ENCODE measurements around the gene CAB39L. TPM values are rescaled to one million over a fixed set of nuclear protein-coding genes. Genes with fewer than 3 reads are reported as not detected.
"Not testable (repeated sequence)": the region's sequence is repeated elsewhere in the genome, so short reads cannot be mapped to it uniquely, and the experiment has no call there.

CAB39L gene
- total RNA-seq, 1 donor from 2014 or later: 5.7 TPM

- intact Hi-C loops (cut with micrococcal nuclease): no loop called here
- H3K27me3 Mint-ChIP-seq: no peaks in the 10 kb centered on the region
- no peak overlapping the region for H3K4me3 Mint-ChIP-seq
- H3K36me3 Mint-ChIP-seq (ENCODE audit: low read depth): no peaks in the 10 kb centered on the region
- no peaks in the 10 kb centered on the region for H3K9me3 Mint-ChIP-seq
- no peak for DNase-seq
- no peaks in the 10 kb centered on the region for H3K4me1 Mint-ChIP-seq
- no peak overlapping the region for H3K27ac Mint-ChIP-seq
Measured at GRCh38 chr13:49341941-49342340, 101.9 kb downstream of the CAB39L start.

- no peak for DNase-seq
- peaks cover 1% of the 10 kb centered on the region for H3K27me3 Mint-ChIP-seq
- no peaks in the 10 kb centered on the region for H3K9me3 Mint-ChIP-seq
Measured at GRCh38 chr13:49341517-49341916, 102.3 kb downstream of the CAB39L start.

GRCh38 chr13:49340161-49340560, 103.7 kb downstream of the CAB39L start:
- Mint-ChIP-seq H3K9me3 (no peaks in the 10 kb centered on the region), H3K4me3 (no peak overlapping the region), H3K4me1 (no peaks in the 10 kb centered on the region), H3K27ac (no peak overlapping the region), H3K36me3 (ENCODE audit: low read depth) (no peaks in the 10 kb centered on the region), H3K27me3 (peaks cover 2% of the 10 kb centered on the region)
- DNase-seq: no peak
- intact Hi-C loops (cut with micrococcal nuclease): no loop called here

More at GRCh38 chr13:49341517-49341916, 102.3 kb downstream of the CAB39L start:
- intact Hi-C loops (cut with micrococcal nuclease): no loop called here
- no peak overlapping the region for H3K27ac Mint-ChIP-seq
- no peaks in the 10 kb centered on the region for H3K4me1 Mint-ChIP-seq
- H3K4me3 Mint-ChIP-seq: no peak overlapping the region
- no peaks in the 10 kb centered on the region for H3K36me3 Mint-ChIP-seq (ENCODE audit: low read depth)

GRCh38 chr13:49336655-49337054, 107.2 kb downstream of the CAB39L start:
- intact Hi-C loops (cut with micrococcal nuclease): no loop called here
- no peaks in the 10 kb centered on the region for H3K36me3 Mint-ChIP-seq (ENCODE audit: low read depth)
- no peak for DNase-seq
- H3K4me1 Mint-ChIP-seq: no peaks in the 10 kb centered on the region
- H3K9me3 Mint-ChIP-seq: no peaks in the 10 kb centered on the region
- no peak overlapping the region for H3K4me3 Mint-ChIP-seq
- no peak overlapping the region for H3K27ac Mint-ChIP-seq
- H3K27me3 Mint-ChIP-seq: peaks cover 4% of the 10 kb centered on the region

GRCh38 chr13:49330546-49330864, 113.4 kb downstream of the CAB39L start:
- Mint-ChIP-seq H3K9me3 (no peaks in the 10 kb centered on the region), H3K4me3 (no peak overlapping the region), H3K36me3 (ENCODE audit: low read depth) (no peaks in the 10 kb centered on the region), H3K4me1 (no peaks in the 10 kb centered on the region), H3K27ac (no peak overlapping the region), H3K27me3 (peaks cover 2% of the 10 kb centered on the region)
- intact Hi-C loops (cut with micrococcal nuclease): no loop called here
- no peak for DNase-seq

- peaks cover 2% of the 10 kb centered on the region for H3K27me3 Mint-ChIP-seq
- intact Hi-C loops (cut with micrococcal nuclease): no loop called here
- H3K4me3 Mint-ChIP-seq: no peak overlapping the region
- no peaks in the 10 kb centered on the region for H3K36me3 Mint-ChIP-seq (ENCODE audit: low read depth)
- H3K9me3 Mint-ChIP-seq: no peaks in the 10 kb centered on the region
- no peaks in the 10 kb centered on the region for H3K4me1 Mint-ChIP-seq
- no peak overlapping the region for H3K27ac Mint-ChIP-seq
- DNase-seq: peak; percentile 33
Measured at GRCh38 chr13:49329831-49330545, 113.9 kb downstream of the CAB39L start.

GRCh38 chr13:49327145-49327544, 116.7 kb downstream of the CAB39L start:
- peak; percentile 8 for DNase-seq
- H3K27me3 Mint-ChIP-seq; H3K9me3 Mint-ChIP-seq; H3K4me3 Mint-ChIP-seq; H3K27ac Mint-ChIP-seq; H3K36me3 Mint-ChIP-seq (ENCODE audit: low read depth); H3K4me1 Mint-ChIP-seq; intact Hi-C loops (cut with micrococcal nuclease): not testable (repeated sequence)

GRCh38 chr13:49326222-49326917, 117.5 kb downstream of the CAB39L start:
- peak; percentile 50 for DNase-seq

GRCh38 chr13:49323344-49323743, 120.5 kb downstream of the CAB39L start:
- Mint-ChIP-seq H3K4me1 (peaks cover 8% of the 10 kb centered on the region), H3K27me3 (no peaks in the 10 kb centered on the region)
- intact Hi-C loops (cut with micrococcal nuclease): no loop called here

More at GRCh38 chr13:49326222-49326917, 117.5 kb downstream of the CAB39L start:
- no peaks in the 10 kb centered on the region for H3K9me3 Mint-ChIP-seq
- no peak overlapping the region for H3K27ac Mint-ChIP-seq
- no peaks in the 10 kb centered on the region for H3K27me3 Mint-ChIP-seq
- no peaks in the 10 kb centered on the region for H3K36me3 Mint-ChIP-seq (ENCODE audit: low read depth)
- H3K4me3 Mint-ChIP-seq: no peak overlapping the region
- intact Hi-C loops (cut with micrococcal nuclease): no loop called here
- H3K4me1 Mint-ChIP-seq: peaks cover 1% of the 10 kb centered on the region

GRCh38 chr13:49322702-49323101, 121.2 kb downstream of the CAB39L start:
- H3K36me3 Mint-ChIP-seq (ENCODE audit: low read depth): no peaks in the 10 kb centered on the region

More at GRCh38 chr13:49323344-49323743, 120.5 kb downstream of the CAB39L start:
- no peaks in the 10 kb centered on the region for H3K9me3 Mint-ChIP-seq
- no peak overlapping the region for H3K27ac Mint-ChIP-seq
- no peaks in the 10 kb centered on the region for H3K36me3 Mint-ChIP-seq (ENCODE audit: low read depth)
- no peak overlapping the region for H3K4me3 Mint-ChIP-seq
- no peak for DNase-seq

GRCh38 chr13:49320975-49321374, 122.9 kb downstream of the CAB39L start:
- H3K36me3 Mint-ChIP-seq (ENCODE audit: low read depth): no peaks in the 10 kb centered on the region
- H3K9me3 Mint-ChIP-seq: no peaks in the 10 kb centered on the region
- no peak overlapping the region for H3K27ac Mint-ChIP-seq
- intact Hi-C loops (cut with micrococcal nuclease): no loop called here
- DNase-seq: no peak
- H3K27me3 Mint-ChIP-seq: no peaks in the 10 kb centered on the region
- no peak overlapping the region for H3K4me3 Mint-ChIP-seq
- H3K4me1 Mint-ChIP-seq: peaks cover 8% of the 10 kb centered on the region

More at GRCh38 chr13:49322702-49323101, 121.2 kb downstream of the CAB39L start:
- Mint-ChIP-seq H3K4me1 (peaks cover 8% of the 10 kb centered on the region), H3K27ac (no peak overlapping the region), H3K9me3 (no peaks in the 10 kb centered on the region), H3K27me3 (no peaks in the 10 kb centered on the region), H3K4me3 (no peak overlapping the region)
- intact Hi-C loops (cut with micrococcal nuclease): no loop called here
- no peak for DNase-seq

GRCh38 chr13:49319951-49320350, 123.9 kb downstream of the CAB39L start:
- no peaks in the 10 kb centered on the region for H3K9me3 Mint-ChIP-seq
- no peaks in the 10 kb centered on the region for H3K27me3 Mint-ChIP-seq
- H3K4me1 Mint-ChIP-seq: peaks cover 8% of the 10 kb centered on the region
- no peaks in the 10 kb centered on the region for H3K36me3 Mint-ChIP-seq (ENCODE audit: low read depth)
- intact Hi-C loops (cut with micrococcal nuclease): no loop called here
- DNase-seq: no peak
- H3K4me3 Mint-ChIP-seq: no peak overlapping the region
- no peak overlapping the region for H3K27ac Mint-ChIP-seq

- Mint-ChIP-seq H3K4me3 (no peak overlapping the region), H3K4me1 (peaks cover 8% of the 10 kb centered on the region)
Measured at GRCh38 chr13:49319551-49319950, 124.3 kb downstream of the CAB39L start.

GRCh38 chr13:49315756-49316482, 127.9 kb downstream of the CAB39L start:
- DNase-seq: no peak
- Mint-ChIP-seq H3K4me3 (no peak overlapping the region), H3K36me3 (ENCODE audit: low read depth) (no peaks in the 10 kb centered on the region), H3K27ac (no peak overlapping the region), H3K9me3 (no peaks in the 10 kb centered on the region), H3K4me1 (peaks cover 14% of the 10 kb centered on the region), H3K27me3 (no peaks in the 10 kb centered on the region)
- intact Hi-C loops (cut with micrococcal nuclease): no loop called here

More at GRCh38 chr13:49319551-49319950, 124.3 kb downstream of the CAB39L start:
- Mint-ChIP-seq H3K27me3 (no peaks in the 10 kb centered on the region), H3K36me3 (ENCODE audit: low read depth) (no peaks in the 10 kb centered on the region), H3K27ac (no peak overlapping the region), H3K9me3 (no peaks in the 10 kb centered on the region)
- peak; percentile 24 for DNase-seq
- intact Hi-C loops (cut with micrococcal nuclease): no loop called here

All from activated CD4-positive, alpha-beta T cell treated with anti-CD3 and anti-CD28 coated beads, Interleukin-2, amount 10 ng/mL, durations not matched to agents 24 days and 14 days (primary cell).